SH-SY5Y (cell line): ENCODE results near the gene PDE4D.

Experiments used
- GATA2 ChIP-seq: IDR thresholded peaks from 2 replicates; pipeline ENCODE4 v1.6.1; 2011; ENCODE audit warnings: mild to moderate bottlenecking, low read depth, low read length
- GATA3 ChIP-seq: IDR thresholded peaks from 2 replicates; pipeline ENCODE4 v1.6.1; 2011; ENCODE audit warnings: low read depth, mild to moderate bottlenecking, low read length, moderate library complexity

DNA sequence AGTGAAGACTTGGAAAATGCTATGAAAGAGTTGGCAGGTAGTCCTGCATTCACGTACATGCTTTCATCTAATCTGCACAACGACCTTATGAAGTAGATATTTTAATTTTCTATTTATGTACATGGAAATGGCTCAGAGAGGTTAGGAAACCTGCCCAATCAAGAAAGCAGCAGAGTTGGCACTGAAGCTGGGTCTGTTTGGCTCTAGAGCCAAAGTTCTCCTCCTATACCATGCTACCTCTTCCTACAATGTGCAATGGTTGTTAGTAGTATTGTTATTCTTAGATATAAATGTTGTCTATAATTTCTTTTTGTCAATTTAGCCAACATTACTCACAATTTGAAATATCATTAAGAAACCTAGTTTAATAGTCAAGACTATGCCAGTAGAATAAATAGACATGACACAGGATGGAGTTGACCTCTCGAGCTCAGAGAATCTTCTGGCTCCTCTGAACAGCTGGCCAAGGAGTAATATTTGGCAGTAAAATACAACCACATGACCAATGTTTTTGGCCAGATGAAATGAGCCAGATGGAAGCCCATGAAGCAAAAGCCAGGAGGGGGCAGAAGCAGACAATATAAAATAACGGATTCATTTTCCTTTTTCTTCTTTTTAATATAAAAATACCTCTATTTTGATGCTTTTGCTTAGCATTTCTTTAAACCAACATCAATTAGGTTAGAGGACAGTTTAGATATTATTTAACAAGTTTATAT lies 542.3 kb downstream of the PDE4D start:
- no peak for TF ChIP-seq GATA2
- no peak for TF ChIP-seq GATA3
